Testis (tissue), 2 donors: ENCODE measurements around the gene PDAP1.

ENCODE experiments used
- CTCF ChIP-seq, 3 experiments: fragments of 450-650 bp in 2 of 3; fragments of 200-600 bp in 1 of 3; sonication (generic) in 1 of 3; IDR thresholded peaks; one replicate each; pipeline ENCODE4 v1.5.1; 2016 to 2019; ENCODE audit warnings: antibody characterized with exemption in 3 of 3, mild to moderate bottlenecking in 2 of 3, moderate library complexity in 1 of 3
- POLR2A ChIP-seq: fragments of 450-650 bp; IDR thresholded peaks from one replicate; pipeline ENCODE4 v1.6.1; 2017; ENCODE audit warnings: antibody characterized with exemption, mild to moderate bottlenecking, moderate library complexity

- no peak for TF ChIP-seq POLR2A
- no peak for TF ChIP-seq CTCF (IDR thresholded peaks at IDR 0.05)
Observed at GRCh38 chr7:99390941-99391602, 17.3 kb downstream of the PDAP1 start.
